Central memory CD8-positive, alpha-beta T cell (primary cell): ENCODE measurements around the gene DNM1.
"Not testable (repeated sequence)": the region's sequence is repeated elsewhere in the genome, so short reads cannot be mapped to it uniquely, and the experiment has no call there.

ENCODE experiments used
- ATAC-seq: fragments of 150-1000 bp; cut with Tn5 transposase; replicated peaks from 2 replicates; pipeline ENCODE4 v1.10.0; 2022; ENCODE audit warnings: mild to moderate bottlenecking, moderate FRiP score, moderate number of reproducible peaks; ENCODE audit not compliant: poor library complexity, severe bottlenecking; ENCODE audit errors: extremely low read depth
- DNase-seq, 2 donors: peaks; one replicate each; pipeline ENCODE4 v3.0.0; 2021; ENCODE audit warnings: low spot score in 2 of 2
- H3K27ac Mint-ChIP-seq: one replicate; pipeline ENCODE4 v1.8.0; 2022; ENCODE audit warnings: low read depth, mild to moderate bottlenecking, moderate library complexity, mixed read lengths
- H3K27me3 Mint-ChIP-seq: one replicate; pipeline ENCODE4 v1.8.0; 2022; ENCODE audit warnings: mixed read lengths
- H3K36me3 Mint-ChIP-seq: one replicate; pipeline ENCODE4 v1.8.0; 2022; ENCODE audit warnings: mild to moderate bottlenecking, moderate library complexity, mixed read lengths; ENCODE audit not compliant: insufficient read depth
- H3K4me1 Mint-ChIP-seq: one replicate; pipeline ENCODE4 v1.8.0; 2022; ENCODE audit warnings: mixed read lengths
- H3K4me3 Mint-ChIP-seq: one replicate; pipeline ENCODE4 v1.8.0; 2022; ENCODE audit warnings: mild to moderate bottlenecking, moderate library complexity, mixed read lengths
- H3K9me3 Mint-ChIP-seq: one replicate; pipeline ENCODE4 v1.8.0; 2022; ENCODE audit warnings: mixed read lengths

The DNM1 gene

GRCh38 chr9:128164307-128164885 is 38.8 kb upstream of the DNM1 start:
- Mint-ChIP-seq H3K9me3 (no peaks in the 10 kb centered on the region), H3K36me3 (peaks cover 19% of the 10 kb centered on the region), H3K27ac (no peak overlapping the region), H3K4me3 (no peak overlapping the region), H3K27me3 (no peaks in the 10 kb centered on the region), H3K4me1 (peaks cover 26% of the 10 kb centered on the region)
- ATAC-seq (no peak), DNase-seq (no peak)

- H3K4me1 Mint-ChIP-seq, result peaks cover 18% of the 10 kb centered on the region
- DNase-seq, result no peak
- ATAC-seq, result no peak
- peaks cover 25% of the 10 kb centered on the region for H3K36me3 Mint-ChIP-seq
- H3K4me3 Mint-ChIP-seq, result no peak overlapping the region
- H3K9me3 Mint-ChIP-seq, result no peaks in the 10 kb centered on the region
- H3K27me3 Mint-ChIP-seq, result no peaks in the 10 kb centered on the region
- no peak overlapping the region for H3K27ac Mint-ChIP-seq
These were observed 37.0 kb upstream of the DNM1 start for GRCh38 chr9:128166169-128166568.

GRCh38 chr9:128167209-128167608 is 36.0 kb upstream of the DNM1 start:
- no peaks in the 10 kb centered on the region for H3K27me3 Mint-ChIP-seq
- DNase-seq (no peak), ATAC-seq (no peak)
- H3K4me3 Mint-ChIP-seq, result no peak overlapping the region
- no peaks in the 10 kb centered on the region for H3K9me3 Mint-ChIP-seq
- no peak overlapping the region for H3K27ac Mint-ChIP-seq
- peaks cover 25% of the 10 kb centered on the region for H3K36me3 Mint-ChIP-seq
- peaks cover 14% of the 10 kb centered on the region for H3K4me1 Mint-ChIP-seq

DNA sequence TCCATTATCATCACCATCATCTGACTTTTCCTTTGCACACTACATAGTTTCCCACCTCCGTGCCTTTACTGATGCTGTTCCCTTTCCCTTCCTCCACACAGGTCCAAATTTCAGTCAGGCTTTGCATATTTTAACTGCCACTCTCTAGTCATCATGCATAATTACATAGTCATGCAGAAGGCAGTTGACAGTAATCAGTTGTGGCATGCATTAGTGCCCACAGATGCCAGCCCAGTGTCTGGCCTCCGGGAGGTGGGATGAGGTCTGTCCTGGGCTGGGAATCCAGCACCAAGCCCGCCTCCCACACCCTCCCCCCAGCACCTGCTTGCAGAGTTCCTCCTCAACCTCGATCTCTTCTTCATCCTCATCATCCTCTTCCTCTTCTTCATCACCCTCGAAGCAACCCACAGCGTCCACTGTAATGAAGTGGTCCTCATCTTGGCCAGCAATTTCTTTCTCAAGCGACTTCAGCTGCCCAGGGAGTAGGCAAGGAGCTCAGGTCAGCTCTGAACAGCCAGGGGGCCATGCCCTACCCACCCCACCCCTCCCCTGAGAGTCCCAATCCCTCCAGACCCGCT is 34.4 kb upstream of the DNM1 start:
- no peak for ATAC-seq
- Mint-ChIP-seq H3K9me3 (no peaks in the 10 kb centered on the region), H3K36me3 (peaks cover 32% of the 10 kb centered on the region), H3K4me3 (no peak overlapping the region), H3K27me3 (no peaks in the 10 kb centered on the region), H3K4me1 (peaks cover 7% of the 10 kb centered on the region), H3K27ac (no peak overlapping the region)
- no peak for DNase-seq

DNA sequence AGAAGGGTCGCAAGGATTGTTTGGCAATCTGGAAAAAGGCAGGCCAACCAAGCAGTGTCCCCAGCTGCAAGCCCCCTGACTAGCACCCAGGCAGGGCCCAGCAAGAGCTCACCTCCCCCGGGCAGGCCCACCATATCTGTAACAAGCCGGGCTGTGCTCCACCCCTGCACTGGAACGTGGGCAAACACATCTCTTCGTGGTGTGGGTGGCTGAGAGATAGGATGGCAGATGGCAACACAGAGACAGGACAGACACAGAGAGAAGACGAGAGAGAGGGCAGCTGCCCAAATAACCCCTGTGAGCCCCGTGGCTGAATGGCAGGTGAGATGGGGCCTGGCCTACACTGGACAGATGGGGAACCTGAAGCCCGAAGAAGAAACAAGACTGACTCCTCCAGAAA is 33.7 kb upstream of the DNM1 start:
- DNase-seq (no peak), ATAC-seq (no peak)
- Mint-ChIP-seq H3K27ac (no peak overlapping the region), H3K27me3 (no peaks in the 10 kb centered on the region), H3K4me3 (no peak overlapping the region), H3K9me3 (no peaks in the 10 kb centered on the region), H3K36me3 (peaks cover 31% of the 10 kb centered on the region), H3K4me1 (peaks cover 7% of the 10 kb centered on the region)

- Mint-ChIP-seq H3K9me3 (no peaks in the 10 kb centered on the region), H3K4me1 (peaks cover 7% of the 10 kb centered on the region), H3K4me3 (no peak overlapping the region), H3K27me3 (no peaks in the 10 kb centered on the region), H3K27ac (no peak overlapping the region), H3K36me3 (peaks cover 30% of the 10 kb centered on the region)
- DNase-seq, result no peak
- ATAC-seq, result no peak
These were observed 33.3 kb upstream of the DNM1 start for GRCh38 chr9:128169925-128170324.

DNA sequence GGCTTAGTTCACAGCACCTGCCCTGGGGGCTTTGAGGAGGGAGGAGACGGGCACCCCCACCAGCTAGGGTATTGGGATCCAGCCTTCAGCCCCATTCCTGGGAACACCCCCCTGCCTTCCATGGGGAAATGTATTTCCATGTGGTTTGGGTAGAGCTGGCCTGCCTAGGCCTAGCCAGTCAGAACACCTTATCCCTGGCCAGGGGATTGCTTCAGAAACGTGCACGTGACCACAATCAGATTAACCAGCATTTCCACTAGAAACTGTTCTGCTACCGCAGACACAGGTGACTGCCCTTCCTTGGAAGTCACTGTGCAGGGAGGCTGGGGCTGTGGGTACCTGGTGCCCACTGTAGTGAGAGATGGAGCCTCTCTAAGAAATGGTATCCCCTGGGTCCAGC is 29.1 kb upstream of the DNM1 start:
- DNase-seq (no peak), ATAC-seq (no peak)
- H3K36me3 Mint-ChIP-seq, result peaks cover 25% of the 10 kb centered on the region
- H3K27ac Mint-ChIP-seq, result no peak overlapping the region
- H3K27me3 Mint-ChIP-seq, result no peaks in the 10 kb centered on the region
- H3K4me3 Mint-ChIP-seq, result no peak overlapping the region
- no peaks in the 10 kb centered on the region for H3K4me1 Mint-ChIP-seq
- H3K9me3 Mint-ChIP-seq, result no peaks in the 10 kb centered on the region

- no peak for ATAC-seq
- Mint-ChIP-seq H3K27ac (peak overlapping the region; percentile 61), H3K27me3 (no peaks in the 10 kb centered on the region), H3K9me3 (no peaks in the 10 kb centered on the region), H3K4me3 (no peak overlapping the region), H3K36me3 (peaks cover 26% of the 10 kb centered on the region), H3K4me1 (no peaks in the 10 kb centered on the region)
- no peak for DNase-seq
These were observed 28.0 kb upstream of the DNM1 start for GRCh38 chr9:128175102-128175563.

GRCh38 chr9:128175726-128176125 is 27.5 kb upstream of the DNM1 start:
- Mint-ChIP-seq H3K4me3 (no peak overlapping the region), H3K9me3 (no peaks in the 10 kb centered on the region), H3K27me3 (no peaks in the 10 kb centered on the region), H3K4me1 (no peaks in the 10 kb centered on the region), H3K36me3 (peaks cover 26% of the 10 kb centered on the region), H3K27ac (peak overlapping the region; percentile 61)
- no peak for ATAC-seq
- DNase-seq, result no peak

- no peak for DNase-seq
- no peak for ATAC-seq
- H3K27ac Mint-ChIP-seq, result no peak overlapping the region
- peaks cover 25% of the 10 kb centered on the region for H3K36me3 Mint-ChIP-seq
- no peaks in the 10 kb centered on the region for H3K27me3 Mint-ChIP-seq
- no peak overlapping the region for H3K4me3 Mint-ChIP-seq
- peaks cover 10% of the 10 kb centered on the region for H3K4me1 Mint-ChIP-seq
- H3K9me3 Mint-ChIP-seq, result no peaks in the 10 kb centered on the region
These were observed 24.3 kb upstream of the DNM1 start for GRCh38 chr9:128178806-128179431.

GRCh38 chr9:128180001-128180400 is 23.2 kb upstream of the DNM1 start:
- DNase-seq, result no peak
- Mint-ChIP-seq H3K27ac (no peak overlapping the region), H3K27me3 (no peaks in the 10 kb centered on the region), H3K9me3 (no peaks in the 10 kb centered on the region), H3K4me3 (no peak overlapping the region), H3K36me3 (peaks cover 23% of the 10 kb centered on the region), H3K4me1 (peaks cover 10% of the 10 kb centered on the region)
- ATAC-seq, result no peak

DNA sequence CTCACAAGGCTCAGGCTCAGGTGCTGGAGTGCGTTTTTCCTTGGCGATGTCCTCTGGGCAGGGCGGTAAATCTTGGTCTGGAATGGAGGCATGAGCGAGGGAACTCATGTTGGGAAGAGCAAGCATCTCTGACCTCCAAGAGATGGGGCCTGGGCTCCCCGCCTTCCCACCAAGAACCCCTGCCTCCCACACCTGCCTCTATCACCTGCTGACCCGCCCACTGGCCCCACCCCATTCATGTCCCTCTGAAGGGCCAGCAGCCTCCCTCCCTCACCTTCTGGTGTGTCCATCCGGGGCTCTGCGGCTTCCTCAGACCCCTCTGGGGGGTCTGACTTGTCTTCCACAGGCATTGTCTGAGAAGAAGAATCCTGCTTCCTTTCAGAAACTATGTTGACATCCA is 22.7 kb upstream of the DNM1 start:
- no peak overlapping the region for H3K27ac Mint-ChIP-seq
- H3K4me1 Mint-ChIP-seq, result peaks cover 10% of the 10 kb centered on the region
- H3K36me3 Mint-ChIP-seq, result peaks cover 21% of the 10 kb centered on the region
- no peaks in the 10 kb centered on the region for H3K27me3 Mint-ChIP-seq
- H3K4me3 Mint-ChIP-seq, result no peak overlapping the region
- ATAC-seq (no peak), DNase-seq (no peak)
- H3K9me3 Mint-ChIP-seq, result no peaks in the 10 kb centered on the region

DNA sequence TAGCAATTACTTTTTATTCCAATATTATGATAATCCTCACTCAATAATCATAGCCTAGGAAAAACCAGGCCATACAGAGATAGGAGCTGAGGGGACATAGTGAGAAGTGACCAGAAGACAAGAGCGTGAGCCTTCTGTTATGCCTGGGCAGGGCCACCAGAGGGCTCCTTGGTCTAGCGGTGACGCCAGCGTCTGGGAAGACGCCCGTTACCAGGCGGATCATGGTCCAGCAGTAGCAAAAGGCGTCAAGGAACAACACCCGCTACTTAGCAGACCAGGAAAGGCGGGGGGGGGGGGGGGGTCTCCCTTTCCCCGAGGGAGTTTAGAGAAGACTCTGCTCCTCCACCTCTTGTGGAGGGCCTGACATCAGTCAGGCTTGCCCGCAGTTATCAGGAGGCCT is 21.7 kb upstream of the DNM1 start:
- DNase-seq, H3K27me3 Mint-ChIP-seq, H3K9me3 Mint-ChIP-seq, ATAC-seq, H3K4me3 Mint-ChIP-seq, H3K27ac Mint-ChIP-seq: not testable (repeated sequence)
- H3K4me1 Mint-ChIP-seq, result peaks cover 14% of the 10 kb centered on the region
- peaks cover 24% of the 10 kb centered on the region for H3K36me3 Mint-ChIP-seq
